ENCODE results near the gene DNASE1L1. TPM values are rescaled to one million over a fixed set of nuclear protein-coding genes. Genes with fewer than 3 reads are reported as not detected.

DNASE1L1 gene
- total and polyA plus RNA-seq, 2 donors: 11.9 to 22.3 TPM

DNA sequence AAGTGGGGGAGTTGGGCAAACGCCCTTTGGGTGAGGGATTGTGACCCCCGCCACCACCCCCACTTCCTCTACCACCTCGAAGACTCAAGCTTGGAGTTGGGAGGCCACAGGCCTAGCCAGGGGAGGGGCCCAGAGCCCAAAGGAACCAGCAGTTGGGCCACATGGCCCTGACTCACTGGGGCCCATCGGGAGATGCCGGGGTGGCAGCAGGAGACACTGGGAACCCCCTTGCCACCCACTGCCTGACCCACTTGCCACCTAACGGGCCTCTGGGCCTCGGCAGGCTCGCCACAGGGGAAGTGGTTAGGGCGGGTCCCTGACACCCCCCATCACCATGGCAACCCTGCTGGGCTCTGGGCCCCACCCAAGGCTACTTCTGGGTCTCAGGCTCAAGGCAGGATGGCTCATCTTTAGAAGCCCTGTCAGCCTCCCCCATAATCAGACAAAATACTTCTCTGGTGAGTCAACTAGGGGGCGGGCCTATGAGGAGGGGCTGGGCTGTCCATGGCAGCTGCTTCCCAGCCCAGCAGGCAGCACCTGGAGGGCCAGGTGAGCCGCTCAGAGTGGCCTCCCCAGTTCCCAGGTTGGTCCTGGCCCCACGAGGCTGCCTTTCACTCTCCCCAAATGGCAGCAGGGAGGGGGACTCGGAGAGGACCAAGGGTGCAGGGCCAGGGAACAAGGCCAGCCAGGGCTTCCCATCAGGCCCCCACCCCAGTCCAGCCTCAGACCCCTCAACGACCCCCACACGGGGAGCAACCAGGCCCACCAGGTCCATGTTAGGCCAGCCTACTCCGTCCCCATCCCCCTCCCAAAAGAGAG is 40.2 kb downstream of the DNASE1L1 start:
- peak overlapping the region; percentile 47 for H3K4me3 ChIP-seq (ENCODE audit: low read depth, low read length)
- H3K36me3 ChIP-seq (ENCODE audit: insufficient read depth): peaks cover 2% of the 10 kb centered on the region
- no peaks in the 10 kb centered on the region for H3K4me1 ChIP-seq (ENCODE audit: insufficient read depth)
- DNase-seq (ENCODE audit: extremely low spot score): peak; percentile 37
- peak overlapping the region; percentile 85 for H3K27ac ChIP-seq (ENCODE audit: low read depth)
- 2% methylated on average over 16 of the region's 16 CpGs for WGBS

DNA sequence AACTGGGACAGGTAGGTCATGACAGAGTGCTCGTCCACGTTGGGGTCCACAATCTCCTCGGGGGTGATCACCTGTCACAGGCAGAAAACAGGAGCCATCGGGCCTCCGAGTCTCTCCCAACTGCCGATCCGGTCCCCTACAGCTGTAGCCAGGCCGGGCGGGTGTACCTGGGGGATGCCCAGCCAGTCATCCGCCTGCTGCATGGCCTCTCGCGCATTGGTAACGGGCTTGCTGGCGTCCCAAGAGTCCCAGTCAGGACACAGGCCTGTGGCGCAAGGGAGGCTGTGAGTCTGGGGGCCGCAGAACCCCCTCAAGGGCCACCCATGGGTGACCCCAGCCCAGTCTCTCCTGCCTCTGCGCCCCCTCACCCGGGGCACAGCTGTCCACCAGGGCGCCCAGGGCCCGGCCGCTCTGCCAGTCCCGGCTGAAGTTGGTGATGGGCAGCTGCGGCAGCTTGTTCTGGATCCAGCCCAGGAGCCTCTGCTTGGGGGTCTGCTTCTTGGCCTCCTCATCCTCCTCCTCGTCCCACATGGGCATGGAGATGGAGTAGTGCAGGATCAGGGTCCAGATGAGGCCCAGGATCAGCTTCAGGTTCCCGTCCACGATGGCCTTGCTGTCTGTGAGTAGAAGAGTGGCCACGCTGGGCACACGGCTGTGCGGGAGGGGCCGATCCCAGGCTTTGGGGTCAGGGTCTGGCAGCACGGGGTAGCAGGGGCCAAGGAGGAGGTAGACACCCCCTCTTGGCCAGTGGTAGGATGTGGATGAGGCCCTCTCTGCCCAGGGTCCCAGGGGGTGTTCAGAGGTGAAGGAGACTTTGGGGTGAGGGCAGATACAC is 41.4 kb downstream of the DNASE1L1 start:
- H3K4me3 ChIP-seq (ENCODE audit: low read depth, low read length): peak overlapping the region; percentile 47
- WGBS: 53% methylated on average over 31 of the region's 31 CpGs
- no peaks in the 10 kb centered on the region for H3K4me1 ChIP-seq (ENCODE audit: insufficient read depth)
- H3K36me3 ChIP-seq (ENCODE audit: insufficient read depth): peaks cover 2% of the 10 kb centered on the region
- DNase-seq (ENCODE audit: extremely low spot score): no peak
- H3K27ac ChIP-seq (ENCODE audit: low read depth): peak overlapping the region; percentile 74

DNA sequence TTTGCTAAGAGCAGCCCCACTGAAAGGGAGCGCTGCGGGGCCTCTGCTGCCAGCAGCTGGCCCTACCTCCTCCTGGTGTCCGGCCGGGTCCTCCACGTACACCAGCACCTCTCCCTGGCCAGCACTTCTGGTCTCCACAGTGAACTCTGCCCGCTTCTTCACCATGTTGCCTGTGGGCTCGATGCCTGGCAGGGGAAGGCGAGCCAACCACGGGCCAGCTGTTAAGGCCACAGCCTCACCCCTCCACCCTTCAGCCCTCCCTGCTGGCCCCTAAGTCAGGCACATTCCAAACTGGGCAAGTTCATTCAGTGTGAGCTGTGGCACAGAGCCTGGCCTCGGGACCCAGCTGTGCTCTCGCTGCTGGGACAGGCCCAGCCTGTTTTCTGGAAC is 42.4 kb downstream of the DNASE1L1 start:
- Histone ChIP-seq H3K36me3 (ENCODE audit: insufficient read depth) (peaks cover 6% of the 10 kb centered on the region), H3K4me3 (ENCODE audit: low read depth, low read length) (no peak overlapping the region), H3K4me1 (ENCODE audit: insufficient read depth) (no peaks in the 10 kb centered on the region), H3K27ac (ENCODE audit: low read depth) (peak overlapping the region; percentile 16)
- WGBS: 49% methylated on average over 11 of the region's 11 CpGs
- DNase-seq (ENCODE audit: extremely low spot score): no peak

DNA sequence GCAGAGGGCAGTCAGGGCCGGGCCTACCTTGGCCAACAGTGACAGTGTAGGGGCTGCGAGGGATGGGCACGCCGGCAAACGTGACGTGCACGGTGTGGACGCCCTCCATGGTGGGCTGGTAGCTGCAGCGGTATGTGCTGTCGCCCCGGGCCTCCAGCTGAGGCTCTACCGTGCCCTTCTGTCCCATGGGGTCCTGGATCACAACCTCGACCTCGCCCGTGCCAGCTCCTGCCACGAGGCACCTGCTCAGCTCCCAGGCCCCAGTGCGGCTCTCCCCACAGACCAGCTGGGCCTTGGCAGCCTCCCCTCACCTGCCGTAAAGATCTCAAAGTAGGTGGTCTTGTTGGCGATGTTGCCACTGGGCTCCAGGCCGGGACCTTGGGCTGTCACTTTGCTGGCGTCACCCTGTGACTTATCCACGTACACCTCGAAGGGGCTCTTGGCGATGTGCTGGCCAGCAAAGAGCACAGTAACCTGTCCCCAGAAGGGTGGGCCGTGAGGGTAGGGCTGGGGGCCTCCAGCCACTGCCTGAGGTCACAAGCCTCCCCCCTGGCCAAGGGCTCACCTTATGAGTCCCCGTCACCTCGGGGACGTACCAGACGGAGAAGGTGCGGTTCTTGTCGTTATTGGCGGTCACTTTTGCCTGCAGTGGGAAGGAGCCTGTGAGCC is 42.9 kb downstream of the DNASE1L1 start:
- H3K36me3 ChIP-seq (ENCODE audit: insufficient read depth): peaks cover 7% of the 10 kb centered on the region
- no peak for DNase-seq (ENCODE audit: extremely low spot score)
- no peaks in the 10 kb centered on the region for H3K4me1 ChIP-seq (ENCODE audit: insufficient read depth)
- H3K4me3 ChIP-seq (ENCODE audit: low read depth, low read length): no peak overlapping the region
- WGBS: 60% methylated on average over 32 of the region's 32 CpGs
- peak overlapping the region; percentile 68 for H3K27ac ChIP-seq (ENCODE audit: low read depth)

DNA sequence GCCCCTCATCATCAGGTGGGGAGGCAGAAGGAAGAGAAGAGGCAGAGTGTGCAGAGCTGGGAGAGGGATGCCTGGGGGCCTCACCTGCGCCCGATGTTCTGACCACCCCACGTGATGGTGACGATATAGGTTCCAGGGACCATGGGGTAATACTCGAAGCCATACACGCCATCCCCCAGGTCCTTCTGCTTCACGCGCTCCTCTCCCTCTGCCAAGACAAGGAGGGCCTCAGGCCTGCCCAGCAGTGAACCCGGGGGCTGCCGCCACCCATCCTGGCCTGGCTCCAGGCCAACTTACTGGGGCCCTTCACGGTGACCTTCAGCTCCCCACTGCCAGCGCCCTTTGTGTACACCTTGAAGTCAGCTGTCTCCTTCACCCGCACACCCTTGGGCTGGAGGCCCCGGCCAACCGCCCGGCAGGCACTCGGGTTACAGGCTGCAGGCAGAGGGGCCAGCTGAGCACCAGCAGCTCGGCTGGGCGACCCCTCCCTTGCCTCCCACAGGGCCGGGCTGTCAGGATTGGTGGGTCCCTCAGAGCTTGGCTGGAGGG is 43.9 kb downstream of the DNASE1L1 start:
- Histone ChIP-seq H3K4me1 (ENCODE audit: insufficient read depth) (no peaks in the 10 kb centered on the region), H3K27ac (ENCODE audit: low read depth) (no peak overlapping the region), H3K36me3 (ENCODE audit: insufficient read depth) (peaks cover 8% of the 10 kb centered on the region), H3K4me3 (ENCODE audit: low read depth, low read length) (no peak overlapping the region)
- DNase-seq (ENCODE audit: extremely low spot score): no peak
- WGBS: 53% methylated on average over 20 of the region's 20 CpGs

DNA sequence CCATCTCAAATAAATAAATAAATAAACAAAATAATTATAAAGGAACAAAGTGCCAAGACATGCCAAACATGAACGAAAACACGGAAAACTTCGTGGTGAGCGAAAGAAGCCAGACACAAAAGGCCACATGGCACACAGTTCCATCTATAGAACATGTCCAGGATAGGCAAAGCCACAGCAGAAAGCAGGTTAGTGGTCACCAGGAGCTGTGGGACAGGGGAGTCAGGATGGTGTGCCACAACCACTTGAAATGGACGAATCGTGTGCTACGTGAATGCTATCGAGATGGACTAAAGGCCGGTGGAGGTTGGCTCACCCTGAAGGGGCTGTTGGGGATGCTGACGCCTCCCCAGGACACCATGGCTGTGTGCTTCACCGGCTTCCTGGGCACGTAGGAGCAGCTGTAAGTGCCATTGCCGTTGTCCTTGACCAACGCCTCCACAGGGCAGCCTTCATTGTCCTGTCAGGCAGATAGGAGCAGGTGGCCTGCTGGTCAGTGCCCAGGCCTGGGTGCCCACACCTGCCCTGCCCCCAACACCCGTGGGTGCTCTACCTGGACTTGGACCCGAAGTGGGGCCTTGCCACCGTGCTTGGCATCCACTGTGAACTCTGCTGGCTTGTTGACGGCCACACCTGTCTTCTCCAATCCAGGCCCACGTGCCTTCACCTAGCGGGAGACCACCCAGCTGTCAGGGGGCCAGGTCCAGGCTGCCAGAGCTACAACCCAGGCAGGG is 45.2 kb downstream of the DNASE1L1 start:
- Histone ChIP-seq H3K4me1 (ENCODE audit: insufficient read depth) (no peaks in the 10 kb centered on the region), H3K27ac (ENCODE audit: low read depth) (no peak overlapping the region), H3K4me3 (ENCODE audit: low read depth, low read length) (no peak overlapping the region), H3K36me3 (ENCODE audit: insufficient read depth) (peaks cover 12% of the 10 kb centered on the region)
- 54% methylated on average over 20 of the region's 20 CpGs for WGBS
- DNase-seq (ENCODE audit: extremely low spot score): no peak

DNA sequence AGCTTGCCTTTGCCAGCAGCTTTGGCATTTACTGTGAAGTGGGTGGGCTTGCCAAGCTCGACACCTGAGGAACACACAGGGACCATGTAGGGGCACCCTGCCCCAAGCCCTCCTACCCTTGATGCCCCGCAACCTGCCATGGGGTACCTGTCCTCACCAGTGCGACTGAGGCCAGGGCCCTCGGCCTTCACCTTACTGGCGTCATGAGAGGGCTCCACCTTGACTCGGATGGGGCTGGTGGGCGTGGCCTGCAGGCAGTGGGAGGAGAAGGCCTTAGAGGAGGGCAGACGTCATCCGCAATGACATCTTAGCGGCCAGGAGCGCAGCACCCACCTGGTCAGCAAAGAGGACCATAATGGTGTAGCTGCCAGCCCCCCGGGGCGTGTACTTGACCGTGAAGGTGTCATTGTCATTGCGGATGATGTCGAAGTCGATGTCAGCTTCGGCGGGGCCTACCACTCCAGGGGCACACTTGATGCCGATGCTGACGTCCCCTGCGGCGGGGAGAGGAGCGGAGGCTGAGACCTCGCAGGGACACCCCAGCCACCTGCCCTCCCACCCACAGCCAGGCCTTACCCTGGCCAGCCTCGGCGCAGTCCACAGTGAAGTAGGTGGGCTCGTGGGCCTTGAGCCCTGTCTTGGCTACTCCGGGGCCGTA is 46.8 kb downstream of the DNASE1L1 start:
- peaks cover 12% of the 10 kb centered on the region for H3K36me3 ChIP-seq (ENCODE audit: insufficient read depth)
- H3K27ac ChIP-seq (ENCODE audit: low read depth): no peak overlapping the region
- no peaks in the 10 kb centered on the region for H3K4me1 ChIP-seq (ENCODE audit: insufficient read depth)
- no peak for DNase-seq (ENCODE audit: extremely low spot score)
- WGBS: 73% methylated on average over 30 of the region's 30 CpGs
- H3K4me3 ChIP-seq (ENCODE audit: low read depth, low read length): no peak overlapping the region

DNA sequence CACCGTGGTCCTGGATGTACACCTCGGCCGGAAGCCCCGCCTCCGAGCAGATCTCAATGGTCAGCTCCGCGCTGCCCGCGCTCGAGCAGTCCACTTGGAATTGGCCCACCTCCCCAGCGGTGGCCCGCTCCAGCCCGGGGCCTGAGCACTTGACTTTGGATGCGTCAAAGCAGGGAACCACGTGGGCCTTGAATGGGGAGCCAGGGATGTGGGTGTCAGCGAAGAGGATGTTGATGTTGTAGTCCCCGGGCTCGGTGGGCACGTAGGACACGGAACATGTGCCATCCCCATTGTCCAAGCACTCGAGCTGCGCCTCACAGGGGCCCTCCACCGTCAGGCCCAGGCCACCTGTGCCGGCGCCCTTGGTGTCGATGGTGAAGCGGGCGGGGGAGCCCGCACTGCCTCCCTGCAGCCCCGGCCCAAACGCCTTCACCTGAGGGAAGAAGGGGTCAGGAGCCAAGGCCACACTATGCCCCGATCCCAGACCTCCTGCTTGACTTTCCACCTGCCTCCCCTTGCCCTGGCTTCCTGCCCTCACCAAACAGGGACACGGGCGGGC is 48.8 kb downstream of the DNASE1L1 start:
- Histone ChIP-seq H3K36me3 (ENCODE audit: insufficient read depth) (peaks cover 13% of the 10 kb centered on the region), H3K27ac (ENCODE audit: low read depth) (peak overlapping the region; percentile 30)

DNA sequence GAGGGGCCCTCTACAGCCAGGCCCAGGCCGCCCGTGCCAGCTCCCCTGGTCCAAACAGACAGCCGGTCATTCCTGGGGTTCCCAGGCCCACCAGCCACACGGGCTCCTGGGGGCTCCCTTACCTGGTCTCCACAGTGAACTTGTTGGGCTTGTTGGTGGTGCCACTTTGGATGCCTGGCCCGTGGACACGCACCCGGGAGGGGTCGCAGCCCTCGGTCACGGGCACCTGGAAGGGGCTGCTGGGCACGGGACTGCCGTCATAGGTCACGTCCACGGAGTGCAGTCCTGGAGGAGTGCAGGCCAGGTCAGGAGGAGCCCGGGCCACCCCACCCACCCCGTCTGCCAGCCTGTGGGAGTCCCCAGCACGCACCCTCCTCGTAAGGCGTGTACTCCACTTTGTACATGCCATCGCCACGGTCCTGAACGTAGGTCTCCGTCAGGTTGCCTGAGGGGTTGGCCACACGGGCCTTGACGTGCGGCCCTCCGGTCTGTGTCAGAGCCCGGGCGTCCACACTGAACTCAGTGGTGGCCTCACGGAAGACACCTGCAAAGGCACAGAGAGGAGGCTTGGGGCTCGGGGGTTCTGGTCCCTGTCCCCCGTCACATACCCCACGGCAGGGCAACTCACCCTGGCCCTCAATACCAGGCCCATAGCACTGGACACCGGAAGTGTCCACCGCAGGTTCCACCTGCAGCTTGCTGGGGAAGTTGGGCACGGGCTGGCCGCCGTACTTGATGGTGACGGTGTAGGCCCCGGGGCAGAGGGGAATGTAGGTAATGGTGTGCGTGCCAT is 49.5 kb downstream of the DNASE1L1 start:
- Histone ChIP-seq H3K4me1 (ENCODE audit: insufficient read depth) (no peaks in the 10 kb centered on the region), H3K27ac (ENCODE audit: low read depth) (peak overlapping the region; percentile 55), H3K4me3 (ENCODE audit: low read depth, low read length) (no peak overlapping the region), H3K36me3 (ENCODE audit: insufficient read depth) (peaks cover 13% of the 10 kb centered on the region)
- no peak for DNase-seq (ENCODE audit: extremely low spot score)
- 73% methylated on average over 41 of the region's 41 CpGs for WGBS

More for the DNA sequence above, 48.8 kb downstream of the DNASE1L1 start:
- H3K4me1 ChIP-seq (ENCODE audit: insufficient read depth): no peaks in the 10 kb centered on the region
- WGBS: 68% methylated on average over 34 of the region's 34 CpGs
- H3K4me3 ChIP-seq (ENCODE audit: low read depth, low read length): no peak overlapping the region
- no peak for DNase-seq (ENCODE audit: extremely low spot score)

DNA sequence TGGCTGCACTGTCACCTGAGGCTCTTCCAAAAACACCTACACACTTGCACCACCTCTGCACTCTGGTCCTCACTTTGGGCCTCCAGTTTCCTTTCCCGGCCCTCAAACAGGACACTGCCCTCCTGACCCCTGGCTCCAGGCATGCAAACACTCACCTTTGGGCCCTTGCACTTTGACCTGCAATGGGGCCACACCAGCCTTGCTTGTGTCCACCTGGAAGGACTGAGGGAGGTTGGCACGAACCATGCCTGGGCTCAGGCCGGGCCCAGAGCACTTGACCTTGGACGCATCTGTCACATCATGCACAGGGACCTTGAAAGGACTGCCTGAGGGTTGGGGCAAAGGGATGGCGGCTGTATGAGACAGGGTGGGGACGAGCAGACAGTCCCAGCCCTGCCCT is 50.2 kb downstream of the DNASE1L1 start:
- no peak for DNase-seq (ENCODE audit: extremely low spot score)
- Histone ChIP-seq H3K36me3 (ENCODE audit: insufficient read depth) (peaks cover 13% of the 10 kb centered on the region), H3K27ac (ENCODE audit: low read depth) (peak overlapping the region; percentile 55), H3K4me1 (ENCODE audit: insufficient read depth) (no peaks in the 10 kb centered on the region), H3K4me3 (ENCODE audit: low read depth, low read length) (no peak overlapping the region)
- 75% methylated on average over 6 of the region's 6 CpGs for WGBS

DNA sequence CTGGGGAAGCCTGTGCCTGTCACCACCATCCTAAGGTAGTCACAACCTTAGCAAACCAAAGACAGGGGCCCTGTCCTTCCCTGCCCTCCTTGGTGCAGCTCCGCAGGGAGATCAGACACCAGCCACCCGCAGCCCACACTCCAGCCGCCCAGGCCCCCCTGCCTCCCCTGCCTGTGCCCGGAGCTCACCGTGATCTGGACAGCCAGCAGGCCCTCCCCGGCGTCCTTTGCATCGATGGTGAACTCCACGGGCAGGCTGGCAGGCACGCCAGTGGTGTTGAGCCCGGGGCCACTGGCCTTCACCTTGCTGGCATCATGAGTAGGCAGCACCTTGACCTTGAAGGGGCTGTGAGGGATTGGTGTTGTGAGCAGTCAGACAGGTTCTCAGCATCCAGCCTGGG is 51.0 kb downstream of the DNASE1L1 start:
- H3K4me1 ChIP-seq (ENCODE audit: insufficient read depth): no peaks in the 10 kb centered on the region
- peaks cover 13% of the 10 kb centered on the region for H3K36me3 ChIP-seq (ENCODE audit: insufficient read depth)
- no peak overlapping the region for H3K4me3 ChIP-seq (ENCODE audit: low read depth, low read length)
- 70% methylated on average over 11 of the region's 11 CpGs for WGBS
- peak overlapping the region; percentile 54 for H3K27ac ChIP-seq (ENCODE audit: low read depth)
- no peak for DNase-seq (ENCODE audit: extremely low spot score)

DNA sequence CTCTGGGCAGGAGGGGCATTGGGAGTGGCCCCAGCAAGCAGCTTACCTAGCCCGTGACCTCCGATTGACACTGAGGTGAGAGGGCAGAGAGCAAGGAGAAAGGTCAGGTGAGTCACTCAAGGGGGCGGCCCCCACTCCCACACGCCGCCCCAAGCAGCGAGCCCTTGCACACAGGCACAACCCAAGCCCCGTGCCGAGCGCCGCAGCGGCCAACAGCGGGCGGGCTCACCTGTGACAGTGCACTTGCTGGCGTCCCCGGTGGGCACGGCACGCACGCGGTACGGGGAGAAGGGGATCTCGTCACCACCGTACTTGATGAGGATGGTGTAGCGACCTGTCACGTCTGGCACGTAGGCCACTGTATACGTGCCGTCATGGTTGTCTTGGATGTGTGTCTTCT is 51.8 kb downstream of the DNASE1L1 start:
- no peak for DNase-seq (ENCODE audit: extremely low spot score)
- Histone ChIP-seq H3K27ac (ENCODE audit: low read depth) (peak overlapping the region; percentile 43), H3K4me1 (ENCODE audit: insufficient read depth) (no peaks in the 10 kb centered on the region), H3K4me3 (ENCODE audit: low read depth, low read length) (no peak overlapping the region), H3K36me3 (ENCODE audit: insufficient read depth) (peaks cover 9% of the 10 kb centered on the region)
- WGBS: 77% methylated on average over 27 of the region's 27 CpGs
